Psoas muscle (tissue), 8 donors: Measurements from ENCODE around the gene TTF1. TPM values are rescaled to one million over a fixed set of nuclear protein-coding genes. Genes with fewer than 3 reads are reported as not detected.

ENCODE experiments used
- ATAC-seq, 4 donors: fragments of 200-7000 bp; cut with Tn5 transposase; one replicate each; pipeline ENCODE4 v1.9.1; 2020; ENCODE audit warnings: moderate library complexity in 3 of 4, mild to moderate bottlenecking in 2 of 4
- DNase-seq, 2 donors: peaks; one replicate each; pipeline ENCODE4 v3.0.0-alpha.2; 2020
- H3K27ac ChIP-seq: fragments of 200-600 bp; one replicate; pipeline ENCODE4 v1.8.0; 2022
- H3K27me3 ChIP-seq, 3 donors: fragments of 200-600 bp in 1 of 3; one replicate each; pipeline versions ENCODE4 v1.6.1 to v1.8.0; 2013 to 2022; ENCODE audit warnings: low read length in 2 of 3, mild to moderate bottlenecking in 2 of 3, moderate library complexity in 1 of 3; ENCODE audit not compliant: insufficient read depth in 3 of 3
- H3K36me3 ChIP-seq, 2 donors: fragments of 200-600 bp in 1 of 2; one replicate each; pipeline versions ENCODE4 v1.6.1 to v1.8.0; 2013 to 2022; ENCODE audit warnings: low read depth in 1 of 2, mild to moderate bottlenecking in 1 of 2, moderate library complexity in 1 of 2; ENCODE audit not compliant: insufficient read depth in 1 of 2
- H3K4me1 ChIP-seq: fragments of 200-600 bp; one replicate; pipeline ENCODE4 v1.8.0; 2022
- H3K4me3 ChIP-seq: fragments of 200-600 bp; one replicate; pipeline ENCODE4 v1.8.0; 2022; ENCODE audit warnings: mild to moderate bottlenecking
- H3K9me3 ChIP-seq: fragments of 200-600 bp; one replicate; pipeline ENCODE4 v1.8.0; 2022
- CTCF ChIP-seq: fragments of 200-600 bp; IDR thresholded peaks from one replicate; pipeline ENCODE4 v1.8.0; 2022; ENCODE audit warnings: antibody characterized with exemption
- WGBS, 3 donors: extraction: QIAGEN DNeasy Blood & Tissue Kit; methylation state at CpG; one replicate each; pipeline versions ENCODE4 v1.1.6 to v1.1.7; 2013; 5-methylcytosine and 5-hydroxymethylcytosine counted together
- intact Hi-C, 2 donors: fragments of 100-400 bp; cut with DNase I; formaldehyde crosslinking; loops; one replicate each; pipeline versions ENCODE4 v1.11.0 to v1.14.2; 2022
- polyA plus RNA-seq, 3 donors: library from polyadenylated mRNA; stranded (reverse); fragments of 200-250 nt; gene quantifications; one replicate each; pipeline ENCODE4 v1.2.3, GENCODE V29; 2013
- total RNA-seq, 4 donors: library from RNA; stranded (reverse); fragmentation: NEBNext Ultra II Directional in 2 of 4; extraction: Animal tissue kit (Norgen Biotek cat#: 25700) in 2 of 4; gene quantifications; one replicate each; pipeline versions ENCODE4 v1.2.1 to v1.2.4, GENCODE V29; 2021 to 2023
- donor health status: healthy with polysubstance abuse.
- donor health status: DM: no; HTN: no; CAD: no; lungs with moderate emphysema.
- donor health status: Bipolar disorder and iron deficiency.
- donor health status: healthy.
- donor health status: DM: yes; HTN: yes; CAD: no.
- donor health status: DM: no; HTN: no; CAD: no.
- donor health status: DM: no; HTN: no; CAD: no.
- donor health status: DM: yes; HTN: yes; CAD: no.

Gene TTF1
- total and polyA plus RNA-seq, 7 donors, result 11.1 to 33.8 (median 15.3) TPM

DNA sequence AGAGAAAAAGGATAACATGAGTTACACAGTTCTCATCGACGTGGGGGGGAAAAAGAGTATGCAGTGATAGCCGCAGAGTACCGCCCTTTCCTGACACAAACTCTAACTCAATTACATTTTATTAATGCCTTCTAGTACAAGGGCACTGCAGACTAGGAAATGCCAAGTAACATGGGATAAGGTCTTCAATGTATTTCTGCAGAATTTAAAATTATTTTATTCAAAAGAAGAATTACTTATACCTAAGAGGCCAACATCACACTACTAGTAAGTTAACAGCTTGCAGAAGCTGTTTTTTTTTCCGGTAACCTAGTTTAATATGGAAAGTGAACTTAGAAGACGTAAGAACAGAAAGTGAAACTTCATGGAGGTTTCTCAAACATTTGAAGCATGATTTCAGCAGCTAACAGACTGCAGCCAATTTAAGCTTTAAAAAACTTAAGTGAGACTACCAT lies 55.8 kb downstream of the TTF1 start:
- ATAC-seq (no peak), DNase-seq (no peak)
- intact Hi-C loops, result loop anchor here in 1 of 2 donors (5.0 kb wide), 1 partner anchor 56 kb away; the partner anchor contains the start of gene TTF1
- Histone ChIP-seq H3K9me3 (no peaks in the 10 kb centered on the region), H3K27me3 (no peaks in the 10 kb centered on the region), H3K4me3 (peak overlapping the region; percentile 35), H3K36me3 (peaks cover 16 to 75% of the 10 kb centered on the region in 2 donors), H3K27ac (no peak overlapping the region), H3K4me1 (peaks cover 39% of the 10 kb centered on the region)
- 52 to 62% (median 54%) methylated on average over 6 of the region's 6 CpGs for WGBS, 3 donors
- no peak for TF ChIP-seq CTCF

GRCh38 chr9:132348676-132349075 lies 58.0 kb downstream of the TTF1 start:
- Histone ChIP-seq H3K4me3 (no peak overlapping the region), H3K36me3 (peaks cover 23 to 97% of the 10 kb centered on the region in 2 donors)

DNA sequence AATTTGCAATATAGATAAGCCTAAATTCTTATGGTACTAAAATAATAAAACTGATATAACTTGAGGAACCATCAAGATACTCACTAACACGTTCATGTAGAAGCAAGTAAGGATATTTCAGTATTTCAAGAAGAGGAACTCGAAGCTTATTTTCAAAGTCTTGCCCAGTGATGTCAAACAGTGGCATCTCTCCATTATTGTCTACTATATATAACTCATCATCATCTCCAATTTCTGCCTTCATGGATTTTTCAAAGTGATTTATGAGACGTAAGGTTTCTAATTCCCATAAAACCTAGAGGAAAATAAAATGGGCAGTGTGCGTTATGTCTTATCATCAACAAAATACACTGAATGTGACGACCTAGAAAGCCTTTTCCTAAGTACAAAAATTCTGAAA lies 60.5 kb downstream of the TTF1 start:
- Histone ChIP-seq H3K27ac (peak overlapping the region; percentile 66), H3K4me3 (no peak overlapping the region), H3K4me1 (peaks cover 12% of the 10 kb centered on the region), H3K36me3 (peaks cover 21 to 100% of the 10 kb centered on the region in 2 donors), H3K27me3 (no peaks in the 10 kb centered on the region), H3K9me3 (no peaks in the 10 kb centered on the region)
- peak in 3 of 4 donors; percentile 62 to 83 (median 67) for ATAC-seq
- intact Hi-C loops, result no loop called here
- no peak for TF ChIP-seq CTCF
- DNase-seq, result no peak
- WGBS, 3 donors, result 41 to 53% (median 45%) methylated on average over 5 of the region's 5 CpGs

More at GRCh38 chr9:132348676-132349075, 58.0 kb downstream of the TTF1 start:
- 27 to 36% (median 28%) methylated on average over 5 of the region's 5 CpGs for WGBS, 3 donors
- no peaks in the 10 kb centered on the region for H3K9me3 ChIP-seq
- ATAC-seq (no peak), DNase-seq (no peak)
- intact Hi-C loops, result no loop called here
- H3K27me3 ChIP-seq, result no peaks in the 10 kb centered on the region
- H3K4me1 ChIP-seq, result peaks cover 36% of the 10 kb centered on the region
- no peak for TF ChIP-seq CTCF
- H3K27ac ChIP-seq, result peak overlapping the region; percentile 33

GRCh38 chr9:132341177-132341840 lies 65.3 kb downstream of the TTF1 start:
- intact Hi-C loops, result no loop called here
- Histone ChIP-seq H3K9me3 (no peaks in the 10 kb centered on the region), H3K27ac (no peak overlapping the region), H3K27me3 (no peaks in the 10 kb centered on the region), H3K4me3 (no peak overlapping the region), H3K36me3 (peaks cover 24 to 100% of the 10 kb centered on the region in 2 donors), H3K4me1 (peaks cover 6% of the 10 kb centered on the region)
- no peak for DNase-seq
- WGBS, 3 donors, result 87 to 96% (median 91%) methylated on average over 9 of the region's 9 CpGs
- TF ChIP-seq CTCF, result no peak
- ATAC-seq, result no peak

DNA sequence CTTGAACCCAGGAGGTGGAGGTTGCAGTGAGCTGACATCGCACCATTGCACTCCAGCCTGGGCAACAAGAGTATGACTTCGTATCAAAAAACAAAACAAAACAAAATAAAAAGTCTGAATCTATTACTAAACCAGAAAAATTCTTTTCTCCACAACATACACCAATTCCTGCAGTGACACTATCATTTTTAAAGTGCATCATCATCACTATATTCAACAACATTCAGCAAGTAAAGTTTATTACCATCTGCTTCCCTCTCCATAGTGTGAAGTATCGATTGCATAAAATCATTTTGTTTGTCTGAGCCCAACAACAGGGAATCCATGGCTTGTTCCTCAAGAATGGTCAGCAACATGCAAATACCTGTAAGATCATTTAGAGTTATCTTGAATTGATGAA lies 72.3 kb downstream of the TTF1 start:
- H3K4me3 ChIP-seq, result no peak overlapping the region
- H3K27ac ChIP-seq, result no peak overlapping the region
- H3K4me1 ChIP-seq, result no peaks in the 10 kb centered on the region
- 98 to 100% (median 99%) methylated on average over 3 of the region's 3 CpGs for WGBS, 3 donors
- TF ChIP-seq CTCF, result no peak
- DNase-seq (no peak), ATAC-seq (no peak)
- no peaks in the 10 kb centered on the region for H3K27me3 ChIP-seq
- intact Hi-C loops, result no loop called here
- no peaks in the 10 kb centered on the region for H3K9me3 ChIP-seq
- H3K36me3 ChIP-seq, result peaks cover 16 to 93% of the 10 kb centered on the region in 2 donors
